Activated CD8-positive, alpha-beta T cell treated with anti-CD3 and anti-CD28 coated beads for 36 hours (primary cell): ENCODE results near the gene BSG. TPM values are rescaled to one million over a fixed set of nuclear protein-coding genes. Genes with fewer than 3 reads are reported as not detected.

Experiments used
- ATAC-seq: fragments of 200-7000 bp; cut with Tn5 transposase; one replicate; pipeline ENCODE4 v1.10.0; 2021; ENCODE audit warnings: mild to moderate bottlenecking, moderate library complexity
- CTCF ChIA-PET: fragments of 350-600 bp; sonication (Branson Sonifier 250); formaldehyde crosslinking; loops from one replicate; lab custom pipeline; 2021; ENCODE audit warnings: antibody characterized with exemption; lab: Charles Lee
- POLR2A ChIA-PET: fragments of 350-600 bp; sonication (Branson Sonifier 250); formaldehyde crosslinking; loops from one replicate; lab custom pipeline; 2021; ENCODE audit warnings: antibody characterized with exemption; lab: Charles Lee
- DNase-seq: peaks from one replicate; pipeline ENCODE4 v3.0.0-alpha.2; 2020
- H3K27ac Mint-ChIP-seq: one replicate; pipeline ENCODE4 v1.8.0; 2021; ENCODE audit warnings: mild to moderate bottlenecking, mixed read lengths
- H3K27me3 Mint-ChIP-seq: one replicate; pipeline ENCODE4 v1.8.0; 2021; ENCODE audit warnings: mixed read lengths
- H3K36me3 Mint-ChIP-seq: one replicate; pipeline ENCODE4 v1.8.0; 2021; ENCODE audit warnings: low read depth, mixed read lengths
- H3K4me1 Mint-ChIP-seq: one replicate; pipeline ENCODE4 v1.8.0; 2021; ENCODE audit warnings: low read depth, mixed read lengths
- H3K4me3 Mint-ChIP-seq: one replicate; pipeline ENCODE4 v1.8.0; 2021; ENCODE audit warnings: mild to moderate bottlenecking, moderate library complexity, mixed read lengths
- H3K9me3 Mint-ChIP-seq: one replicate; pipeline ENCODE4 v1.8.0; 2021; ENCODE audit warnings: mixed read lengths
- CTCF ChIP-seq: fragments of 200-600 bp; IDR thresholded peaks from one replicate; pipeline ENCODE4 v1.8.0; 2022; ENCODE audit warnings: antibody characterized with exemption, mild to moderate bottlenecking
- intact Hi-C: fragments of 100-400 bp; cut with micrococcal nuclease; formaldehyde crosslinking; loops from one replicate; pipeline ENCODE4 v1.10.0; 2022
- total RNA-seq, 2 experiments: library from RNA; stranded (reverse); gene quantifications; one replicate each; pipeline ENCODE4 v1.2.3, GENCODE V29; 2021

Gene BSG
- total RNA-seq, 2 experiments from 2014 or later: 159 to 160 TPM

- no peak overlapping the region for H3K4me3 Mint-ChIP-seq
- intact Hi-C loops: no loop called here
- no peak for TF ChIP-seq CTCF
- DNase-seq (no peak), ATAC-seq (no peak)
- H3K27me3 Mint-ChIP-seq: no peaks in the 10 kb centered on the region
- no peaks in the 10 kb centered on the region for H3K4me1 Mint-ChIP-seq
- no peak overlapping the region for H3K27ac Mint-ChIP-seq
- H3K9me3 Mint-ChIP-seq: no peaks in the 10 kb centered on the region
- ChIA-PET POLR2A (interaction anchor here (2.2 kb wide), 1 partner anchor 16 kb away, joined by 8 read pairs; the partner anchor contains the start of gene BSG), CTCF (no interaction called here)
- no peaks in the 10 kb centered on the region for H3K36me3 Mint-ChIP-seq
Observed at GRCh38 chr19:555474-555808, 17.0 kb upstream of the BSG start.

DNA sequence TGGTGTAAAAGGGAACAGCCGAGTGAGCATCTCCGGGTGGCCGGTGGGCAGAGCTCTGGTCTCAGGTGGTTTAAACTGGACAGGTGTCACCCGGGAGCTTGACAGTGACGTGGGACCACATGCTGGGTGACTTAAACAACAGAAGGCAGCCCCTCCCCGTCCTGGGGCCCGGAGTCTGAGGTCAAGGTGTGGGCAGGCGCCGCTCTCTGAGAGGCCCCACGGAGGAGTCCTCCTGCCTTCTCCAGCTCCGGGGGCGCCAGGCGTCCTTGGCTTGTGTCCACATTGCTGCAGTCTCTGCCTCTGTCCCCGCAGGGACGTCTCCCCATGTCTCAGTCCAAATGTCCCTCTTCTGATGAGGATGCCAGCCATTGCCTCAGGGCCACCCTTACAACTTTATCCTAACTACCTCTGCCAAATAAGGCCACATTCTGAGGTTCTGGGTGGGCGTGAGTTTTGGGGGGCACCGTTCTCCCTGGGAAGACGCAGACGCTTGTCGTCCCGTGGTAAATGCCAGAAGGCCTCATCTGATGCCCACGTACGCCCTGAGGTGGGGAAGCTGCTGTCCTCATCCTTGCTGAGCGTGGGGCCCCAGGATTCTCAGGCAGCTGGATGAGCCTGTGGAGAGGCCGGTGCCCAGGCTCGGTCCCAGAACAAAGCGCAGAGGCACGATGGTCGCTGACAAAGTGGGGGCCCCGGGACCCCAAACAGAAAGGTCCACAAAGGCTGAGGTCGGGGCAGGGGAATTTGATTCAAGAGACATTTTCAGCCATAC lies 15.6 kb upstream of the BSG start:
- TF ChIP-seq CTCF: no peak
- H3K27ac Mint-ChIP-seq: no peak overlapping the region
- POLR2A ChIA-PET: interaction anchor here (0.8 to 1.6 kb wide), 2 partner anchors 11 to 15 kb away, joined by 3 to 5 read pairs; no protein-coding TSS in a partner anchor
- CTCF ChIA-PET: no interaction called here
- no peaks in the 10 kb centered on the region for H3K9me3 Mint-ChIP-seq
- H3K36me3 Mint-ChIP-seq: no peaks in the 10 kb centered on the region
- DNase-seq (no peak), ATAC-seq (no peak)
- H3K4me3 Mint-ChIP-seq: no peak overlapping the region
- H3K4me1 Mint-ChIP-seq: no peaks in the 10 kb centered on the region
- H3K27me3 Mint-ChIP-seq: no peaks in the 10 kb centered on the region
- intact Hi-C loops: no loop called here

DNA sequence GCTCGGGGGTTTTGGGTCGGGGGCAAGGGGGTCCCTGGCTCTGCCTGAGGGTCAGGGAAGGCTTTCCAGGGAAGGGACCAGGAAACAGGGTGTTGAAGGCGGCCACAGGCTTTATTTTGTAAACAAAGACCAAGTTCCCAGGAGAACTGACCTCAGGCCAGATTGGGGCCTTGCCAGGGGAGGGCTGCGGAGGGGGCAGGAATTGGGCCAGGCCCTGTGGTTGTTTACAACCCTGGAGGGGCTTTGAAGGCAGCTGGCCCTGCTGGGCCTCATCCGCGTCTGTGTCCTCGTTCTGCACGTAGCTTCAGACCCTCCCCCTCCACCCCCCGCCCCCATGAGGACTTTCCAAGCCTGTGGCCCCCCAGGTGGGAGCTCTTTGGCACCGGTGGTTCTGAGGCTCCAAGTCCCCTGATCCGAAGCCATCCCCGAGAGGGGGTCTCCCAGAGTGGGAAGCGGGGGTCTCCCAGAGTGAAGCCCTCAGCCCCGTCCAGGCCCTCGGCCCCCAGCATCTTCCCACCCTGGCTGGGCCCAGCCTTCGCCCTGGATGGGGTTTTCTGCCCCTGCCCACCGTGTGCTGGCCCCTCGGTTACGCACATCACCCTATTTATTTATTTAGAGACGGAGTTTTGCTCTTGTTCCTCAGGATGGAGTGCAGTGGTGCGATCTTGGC lies 13.5 kb upstream of the BSG start:
- Mint-ChIP-seq H3K4me3 (no peak overlapping the region), H3K27me3 (no peaks in the 10 kb centered on the region), H3K9me3 (no peaks in the 10 kb centered on the region), H3K27ac (no peak overlapping the region), H3K36me3 (no peaks in the 10 kb centered on the region), H3K4me1 (no peaks in the 10 kb centered on the region)
- no peak for DNase-seq
- POLR2A ChIA-PET: no interaction called here
- intact Hi-C loops: no loop called here
- ATAC-seq: no peak
- no peak for TF ChIP-seq CTCF
- CTCF ChIA-PET: no interaction called here

- no peak for DNase-seq
- Mint-ChIP-seq H3K27me3 (no peaks in the 10 kb centered on the region), H3K27ac (no peak overlapping the region), H3K4me3 (no peak overlapping the region), H3K36me3 (no peaks in the 10 kb centered on the region), H3K4me1 (no peaks in the 10 kb centered on the region), H3K9me3 (no peaks in the 10 kb centered on the region)
- ChIA-PET CTCF (interaction anchor here (1.3 kb wide), 1 partner anchor 14 kb away, joined by 3 read pairs; no protein-coding TSS in a partner anchor), POLR2A (no interaction called here)
- no peak for ATAC-seq
- no peak for TF ChIP-seq CTCF
- intact Hi-C loops: no loop called here
Observed at GRCh38 chr19:560121-560520, 12.3 kb upstream of the BSG start.

DNA sequence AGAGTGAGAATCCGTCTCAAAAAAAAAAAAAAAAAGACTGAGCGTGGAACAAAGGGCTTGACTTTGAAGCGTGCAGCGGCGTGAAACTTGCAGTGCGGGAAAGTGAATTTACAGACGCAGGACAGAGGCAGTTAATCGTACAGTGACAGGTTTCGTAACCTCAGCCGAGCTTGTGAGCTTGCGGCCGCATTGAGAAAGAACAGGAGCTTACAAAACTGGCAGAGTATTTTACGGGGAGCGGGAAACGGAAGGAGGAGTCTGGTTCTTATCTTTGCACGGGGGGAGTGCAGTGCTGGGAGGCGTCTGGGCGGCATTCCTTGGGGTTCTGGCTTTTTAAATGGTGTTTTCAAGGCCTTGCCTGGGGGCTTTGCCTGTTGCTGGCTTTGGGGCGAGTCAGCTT lies 6.0 kb upstream of the BSG start:
- no peak overlapping the region for H3K27ac Mint-ChIP-seq
- ChIA-PET POLR2A (interaction anchor here (1.1 to 1.3 kb wide), 2 partner anchors 9 to 20 kb away, joined by 3 read pairs; no protein-coding TSS in a partner anchor), CTCF (interaction anchor here (1.3 kb wide), 1 partner anchor 55 kb away, joined by 6 read pairs; no protein-coding TSS in a partner anchor)
- DNase-seq: no peak
- H3K27me3 Mint-ChIP-seq: no peaks in the 10 kb centered on the region
- TF ChIP-seq CTCF: no peak
- no peak for ATAC-seq
- H3K36me3 Mint-ChIP-seq: peaks cover 2% of the 10 kb centered on the region
- no peak overlapping the region for H3K4me3 Mint-ChIP-seq
- H3K4me1 Mint-ChIP-seq: peaks cover 11% of the 10 kb centered on the region
- intact Hi-C loops: no loop called here
- no peaks in the 10 kb centered on the region for H3K9me3 Mint-ChIP-seq
